Endothelial cell of umbilical vein (primary cell): Measurements from ENCODE around the gene MLPH. TPM values are rescaled to one million over a fixed set of nuclear protein-coding genes. Genes with fewer than 3 reads are reported as not detected.

Experiments used
- BruUV-seq: library from RNA; stranded (reverse); fragments of 400-500 nt; replicated peaks from 2 replicates; lab custom pipeline; 2021; lab: Mats Ljungman, UMichigan
- CTCF ChIA-PET: fragments of 300-600, 350-600 bp; sonication (Branson Sonifier 250); formaldehyde crosslinking; loops from one replicate; lab custom pipeline; 2021; ENCODE audit warnings: antibody characterized with exemption, inconsistent platforms; lab: Charles Lee
- POLR2A ChIA-PET: fragments of 300-600, 350-600 bp; sonication (Branson Sonifier 250); formaldehyde crosslinking; loops from one replicate; lab custom pipeline; 2021; ENCODE audit warnings: antibody characterized with exemption, inconsistent platforms; lab: Charles Lee
- DNase-seq: peaks from one replicate; pipeline ENCODE4 v3.0.0-alpha.2; 2011; ENCODE audit warnings: low read depth, low spot score
- FAIRE-seq: peaks from 2 replicates; lab custom pipeline; 2011; peaks lifted over from hg19 to GRCh38; lab: Jason Lieb, UNC
- H2AFZ ChIP-seq: 2 replicates; pipeline ENCODE4 v1.6.0; 2012; ENCODE audit warnings: low read depth, low read length, control low read depth, inconsistent platforms
- H3K27ac ChIP-seq: 2 replicates; pipeline ENCODE4 v1.5.1; 2011; ENCODE audit warnings: low read depth, mild to moderate bottlenecking, control low read depth, low read length, moderate library complexity; ENCODE audit not compliant: insufficient read depth
- H3K27me3 ChIP-seq, 2 experiments: 2 replicates each; pipeline versions ENCODE4 v1.6.0 to v1.6.1; 2011; ENCODE audit warnings: low read length in 2 of 2, mixed read lengths in 1 of 2; ENCODE audit not compliant: control insufficient read depth in 2 of 2, insufficient read depth in 2 of 2
- H3K36me3 ChIP-seq, 2 experiments: 2 replicates in 1 of 2; 3 replicates in 1 of 2; pipeline ENCODE4 v1.5.1; 2011; ENCODE audit warnings: low read length in 2 of 2, mild to moderate bottlenecking in 1 of 2, moderate library complexity in 1 of 2; ENCODE audit not compliant: control insufficient read depth in 2 of 2, insufficient read depth in 2 of 2; ENCODE audit errors: extremely low read depth in 1 of 2
- H3K4me1 ChIP-seq: 3 replicates; pipeline ENCODE4 v1.5.1; 2011; ENCODE audit warnings: mild to moderate bottlenecking, low read length; ENCODE audit not compliant: control insufficient read depth, insufficient read depth; ENCODE audit errors: extremely low read depth
- H3K4me2 ChIP-seq: 2 replicates; pipeline ENCODE4 v1.6.1; 2011; ENCODE audit warnings: low read length, control low read depth, mixed read lengths; ENCODE audit not compliant: insufficient read depth
- H3K4me3 ChIP-seq, 3 experiments: fragments of 200-600 bp in 1 of 3; sonication (generic), shearing (Covaris generic) in 1 of 3; replicated peaks in 1 of 3; 2 replicates each; pipeline ENCODE4 v1.5.1; 2011 to 2016; ENCODE audit warnings: control low read depth in 3 of 3, low read length in 3 of 3, mild to moderate bottlenecking in 2 of 3, inconsistent platforms in 1 of 3, low read depth in 1 of 3, moderate library complexity in 1 of 3; ENCODE audit not compliant: insufficient read depth in 1 of 3
- H3K79me2 ChIP-seq: 2 replicates; pipeline ENCODE4 v1.6.0; 2012; ENCODE audit warnings: low read length, inconsistent platforms; ENCODE audit not compliant: control insufficient read depth, insufficient read depth
- H3K9ac ChIP-seq: replicated peaks from 2 replicates; pipeline ENCODE3; 2011; ENCODE audit warnings: low read length, control low read depth; ENCODE audit not compliant: insufficient read depth; ENCODE audit errors: extremely low read depth
- H3K9me1 ChIP-seq: replicated peaks from 3 replicates; pipeline ENCODE4 v1.6.0; 2011; ENCODE audit warnings: mild to moderate bottlenecking, low read length; ENCODE audit not compliant: control insufficient read depth, insufficient read depth; ENCODE audit errors: extremely low read depth
- H3K9me3 ChIP-seq: replicated peaks from 2 replicates; pipeline ENCODE4 v1.5.1; 2012; ENCODE audit warnings: low read length, inconsistent platforms; ENCODE audit not compliant: control insufficient read depth, insufficient read depth
- H4K20me1 ChIP-seq: replicated peaks from 2 replicates; pipeline ENCODE3; 2011; ENCODE audit warnings: mild to moderate bottlenecking, low read length; ENCODE audit not compliant: control insufficient read depth, insufficient read depth; ENCODE audit errors: extremely low read depth
- CTCF ChIP-seq, 2 donors: IDR thresholded peaks; 1 replicate in 1 of 2; 2 replicates in 1 of 2; pipeline ENCODE4 v1.5.1; 2011; ENCODE audit warnings: low read length in 2 of 2, mild to moderate bottlenecking in 2 of 2, moderate library complexity in 2 of 2, control low read depth in 1 of 2, inconsistent platforms in 1 of 2, low read depth in 1 of 2; ENCODE audit not compliant: insufficient read depth in 1 of 2; ENCODE audit errors: extremely low read depth in 1 of 2
- EZH2 ChIP-seq: IDR thresholded peaks from 2 replicates; pipeline ENCODE4 v1.6.1; 2012; ENCODE audit warnings: borderline replicate concordance, low read depth, mild to moderate bottlenecking, moderate library complexity, low read length, inconsistent platforms; ENCODE audit not compliant: severe bottlenecking
- FOS ChIP-seq: IDR thresholded peaks from 2 replicates; pipeline ENCODE4 v1.6.1; 2011; ENCODE audit warnings: mild to moderate bottlenecking, low read length, moderate library complexity, borderline replicate concordance; ENCODE audit not compliant: insufficient read depth
- GATA2 ChIP-seq: IDR thresholded peaks from 2 replicates; pipeline ENCODE4 v1.7.0; 2011; ENCODE audit warnings: low read depth, mild to moderate bottlenecking, moderate library complexity, mixed read lengths, low read length; ENCODE audit not compliant: insufficient read length, insufficient read depth
- JUN ChIP-seq: IDR thresholded peaks from 2 replicates; pipeline ENCODE4 v1.6.1; 2011; ENCODE audit warnings: borderline replicate concordance, low read depth; ENCODE audit not compliant: insufficient read length, insufficient read depth
- MAX ChIP-seq: IDR thresholded peaks from 2 replicates; pipeline ENCODE4 v1.6.1; 2011; ENCODE audit not compliant: insufficient read depth, insufficient read length
- MYC ChIP-seq: IDR thresholded peaks from one replicate; pipeline ENCODE4 v1.6.1; 2011; ENCODE audit warnings: mild to moderate bottlenecking, low read depth, low read length
- POLR2A ChIP-seq: IDR thresholded peaks from 2 replicates; pipeline ENCODE4 v1.6.1; 2012; ENCODE audit warnings: low read depth, mild to moderate bottlenecking, control low read depth, low read length
- POLR2AphosphoS5 ChIP-seq: IDR thresholded peaks from 2 replicates; pipeline ENCODE4 v1.6.1; 2012; ENCODE audit warnings: low read depth, mild to moderate bottlenecking, control low read depth, low read length, moderate library complexity; ENCODE audit not compliant: insufficient read depth
- dilution Hi-C: fragments of 300-500 bp; cut with MboI; formaldehyde crosslinking; loops from one replicate; pipeline ENCODE4 v1.15.0; 2019; ENCODE audit warnings: low sequenced_read_pairs; ENCODE audit not compliant: extremely low pct_ligation_motif_present
- intact Hi-C: fragments of 100-400 bp; cut with micrococcal nuclease; formaldehyde crosslinking; loops from one replicate; pipeline ENCODE4 v1.10.0; 2022
- polyA plus RNA-seq, 4 experiments: library from polyadenylated mRNA; depleted of rRNA in 3 of 4; stranded (reverse) in 3 of 4; unstranded in 1 of 4; fragments of >200 nt; gene quantifications; 2 replicates each; pipeline versions ENCODE4 v1.2.1 to v1.2.3, GENCODE V29; 2011 to 2012; ENCODE audit warnings: missing spikeins in 1 of 4
- total RNA-seq: library from RNA; stranded (reverse); gene quantifications from 2 replicates; pipeline ENCODE4 v1.2.3, GENCODE V29; 2021

Gene MLPH
- total and polyA plus RNA-seq, 2 donors (not counting 3 experiments of a cell fraction or from before 2014, with no cell fraction given): not detected

GRCh38 chr2:237532160-237532559 lies 45.1 kb downstream of the MLPH start:
- Histone ChIP-seq H3K4me3 (no peak overlapping the region), H4K20me1 (no peaks in the 10 kb centered on the region), H3K36me3 (no peaks in the 10 kb centered on the region), H3K27me3 (no peaks in the 10 kb centered on the region), H3K9ac (no peak overlapping the region), H3K9me3 (no peaks in the 10 kb centered on the region), H3K4me2 (no peak overlapping the region), H3K9me1 (no peaks in the 10 kb centered on the region), H3K79me2 (no peaks in the 10 kb centered on the region), H2AFZ (no peak overlapping the region), H3K4me1 (peaks cover 2% of the 10 kb centered on the region), H3K27ac (no peak overlapping the region)
- FAIRE-seq: peak; percentile 15
- CTCF ChIA-PET: interaction anchor here (1.3 to 2.4 kb wide), 4 partner anchors 9 to 57 kb away, joined by 4 to 12 read pairs (median 8); no protein-coding TSS in a partner anchor
- POLR2A ChIA-PET: no interaction called here
- no TSS peak for BruUV-seq
- DNase-seq: no peak
- TF ChIP-seq EZH2 (no peak), MAX (no peak), MYC (no peak), JUN (no peak), POLR2AphosphoS5 (no peak)
- intact Hi-C loops: no loop called here
- dilution Hi-C loops: no loop called here

GRCh38 chr2:237533668-237534161 lies 46.7 kb downstream of the MLPH start:
- POLR2A ChIA-PET: no interaction called here
- H3K36me3 ChIP-seq: no peaks in the 10 kb centered on the region

More at GRCh38 chr2:237533668-237534161, 46.7 kb downstream of the MLPH start:
- H2AFZ ChIP-seq: no peak overlapping the region
- dilution Hi-C loops: no loop called here
- FAIRE-seq (no peak), DNase-seq (no peak)
- no peaks in the 10 kb centered on the region for H4K20me1 ChIP-seq
- TF ChIP-seq POLR2A (no peak), FOS (no peak), EZH2 (no peak), POLR2AphosphoS5 (no peak), GATA2 (no peak), MYC (no peak), JUN (no peak), CTCF (IDR thresholded peaks at IDR 0.05; ENCODE audit: extremely low read depth in 1 of 2, insufficient read depth in 1 of 2, low read depth in 1 of 2, low read length in 2 of 2) (no peak), MAX (no peak)
- H3K4me2 ChIP-seq: no peak overlapping the region
- H3K9ac ChIP-seq: no peak overlapping the region
- no peak overlapping the region for H3K4me3 ChIP-seq
- H3K79me2 ChIP-seq: no peaks in the 10 kb centered on the region
- peaks cover 2% of the 10 kb centered on the region for H3K4me1 ChIP-seq
- no peaks in the 10 kb centered on the region for H3K9me3 ChIP-seq
- no peak overlapping the region for H3K27ac ChIP-seq
- CTCF ChIA-PET: interaction anchor here (1.3 to 2.4 kb wide), 4 partner anchors 11 to 38 kb away, joined by 4 to 12 read pairs (median 7); no protein-coding TSS in a partner anchor
- H3K9me1 ChIP-seq: no peaks in the 10 kb centered on the region
- no TSS peak for BruUV-seq
- H3K27me3 ChIP-seq: no peaks in the 10 kb centered on the region
- intact Hi-C loops: no loop called here
